C4-2B (cell line): ENCODE data around the gene ANKRD44.

ENCODE experiments used
- CTCF ChIP-seq: fragments of 450-650 bp; conservative IDR thresholded peaks from 2 replicates; pipeline ENCODE4 v1.5.1; 2017; ENCODE audit warnings: mild to moderate bottlenecking
- ZFX ChIP-seq: fragments of 450-650 bp; IDR thresholded peaks from 2 replicates; pipeline ENCODE4 v1.6.1; 2017

- TF ChIP-seq CTCF (no peak), ZFX (no peak)
Observed at GRCh38 chr2:197052356-197052755, 258.2 kb downstream of the ANKRD44 start.
